H9 (cell line): ENCODE data around the gene SESTD1. TPM values are rescaled to one million over a fixed set of nuclear protein-coding genes. Genes with fewer than 3 reads are reported as not detected.

Experiments
- DNase-seq: peaks from one replicate; pipeline ENCODE4 v3.0.0-alpha.2; 2017
- H2AFZ ChIP-seq: one replicate; pipeline ENCODE4 v1.6.1; 2013; ENCODE audit warnings: mild to moderate bottlenecking, low read length, control low read depth, moderate library complexity
- H2AK5ac ChIP-seq: 2 replicates; pipeline ENCODE4 v1.6.1; 2013; ENCODE audit warnings: low read length, control low read depth, mixed read lengths; ENCODE audit not compliant: insufficient read length
- H2BK120ac ChIP-seq: one replicate; pipeline ENCODE4 v1.6.1; 2013; ENCODE audit warnings: low read depth, mild to moderate bottlenecking, low read length, control low read depth, inconsistent platforms; ENCODE audit not compliant: poor library complexity, severe bottlenecking
- H2BK12ac ChIP-seq: 2 replicates; pipeline ENCODE4 v1.6.1; 2013; ENCODE audit warnings: low read length, control low read depth, mixed read lengths, low read depth; ENCODE audit not compliant: insufficient read length
- H2BK15ac ChIP-seq: 2 replicates; pipeline ENCODE4 v1.6.1; 2013; ENCODE audit warnings: low read depth, low read length, control low read depth
- H2BK20ac ChIP-seq: one replicate; pipeline ENCODE4 v1.6.1; 2013; ENCODE audit warnings: low read depth, mild to moderate bottlenecking, low read length, control low read depth, inconsistent platforms; ENCODE audit not compliant: poor library complexity, severe bottlenecking
- H2BK5ac ChIP-seq: 2 replicates; pipeline ENCODE4 v1.6.1; 2013; ENCODE audit warnings: low read length, control low read depth, mixed read lengths; ENCODE audit not compliant: insufficient read length
- H3K14ac ChIP-seq: 2 replicates; pipeline ENCODE4 v1.6.1; 2013; ENCODE audit warnings: low read length, control low read depth; ENCODE audit not compliant: insufficient read depth
- H3K18ac ChIP-seq: 2 replicates; pipeline ENCODE4 v1.6.1; 2013; ENCODE audit warnings: low read depth, mild to moderate bottlenecking, mixed read lengths, low read length, control low read depth; ENCODE audit not compliant: insufficient read length
- H3K23ac ChIP-seq: 2 replicates; pipeline ENCODE4 v1.6.1; 2013; ENCODE audit warnings: low read length, control low read depth, mixed read lengths, low read depth; ENCODE audit not compliant: insufficient read length
- H3K23me2 ChIP-seq: 2 replicates; pipeline ENCODE4 v1.6.1; 2013; ENCODE audit warnings: low read depth, mild to moderate bottlenecking, mixed read lengths, low read length, control low read depth; ENCODE audit not compliant: insufficient read length, poor library complexity, severe bottlenecking
- H3K27ac ChIP-seq: 2 replicates; pipeline ENCODE4 v1.5.1; 2013; ENCODE audit warnings: low read length, control low read depth, mixed read lengths, low read depth; ENCODE audit not compliant: insufficient read length
- H3K27me3 ChIP-seq: 2 replicates; pipeline ENCODE4 v1.6.1; 2013; ENCODE audit warnings: low read length, control low read depth, inconsistent platforms; ENCODE audit not compliant: insufficient read depth
- H3K4ac ChIP-seq: 2 replicates; pipeline ENCODE4 v1.6.1; 2013; ENCODE audit warnings: low read depth, mild to moderate bottlenecking, control low read depth, inconsistent platforms, low read length, moderate library complexity
- H3K4me1 ChIP-seq: 2 replicates; pipeline ENCODE4 v1.6.1; 2013; ENCODE audit warnings: low read length, control low read depth, inconsistent platforms; ENCODE audit not compliant: insufficient read depth
- H3K4me2 ChIP-seq: 2 replicates; pipeline ENCODE4 v1.6.1; 2013; ENCODE audit warnings: low read length, control low read depth, mixed read lengths; ENCODE audit not compliant: insufficient read length, insufficient read depth
- H3K56ac ChIP-seq: 2 replicates; pipeline ENCODE4 v1.6.1; 2013; ENCODE audit warnings: low read depth, mild to moderate bottlenecking, mixed read lengths, low read length, control low read depth; ENCODE audit not compliant: insufficient read length
- H3K79me1 ChIP-seq: 2 replicates; pipeline ENCODE4 v1.6.1; 2013; ENCODE audit warnings: low read depth, mild to moderate bottlenecking, moderate library complexity, low read length, control low read depth, inconsistent platforms; ENCODE audit not compliant: insufficient read depth, poor library complexity, severe bottlenecking
- H3K79me2 ChIP-seq: 2 replicates; pipeline ENCODE4 v1.6.1; 2013; ENCODE audit warnings: low read length, control low read depth, inconsistent platforms; ENCODE audit not compliant: insufficient read depth
- H3K9ac ChIP-seq: 2 replicates; pipeline ENCODE4 v1.6.1; 2013; ENCODE audit warnings: low read length, control low read depth, mixed read lengths; ENCODE audit not compliant: insufficient read length; ENCODE audit errors: extremely low read depth
- H3K9me3 ChIP-seq: one replicate; pipeline ENCODE4 v1.6.1; 2013; ENCODE audit warnings: low read depth, low read length, inconsistent platforms; ENCODE audit not compliant: control insufficient read depth
- H3T11ph ChIP-seq: one replicate; pipeline ENCODE4 v1.6.1; 2013; ENCODE audit warnings: mild to moderate bottlenecking, low read length, control low read depth, inconsistent platforms
- H4K20me1 ChIP-seq: one replicate; pipeline ENCODE4 v1.6.1; 2013; ENCODE audit not compliant: control insufficient read depth, insufficient read length, insufficient read depth
- H4K5ac ChIP-seq: 2 replicates; pipeline ENCODE4 v1.6.1; 2013; ENCODE audit warnings: low read depth, mild to moderate bottlenecking, mixed read lengths, low read length, control low read depth; ENCODE audit not compliant: insufficient read length
- H4K8ac ChIP-seq: replicated peaks from 2 replicates; pipeline ENCODE4 v1.6.1; 2013; ENCODE audit warnings: low read length, control low read depth, mixed read lengths, low read depth; ENCODE audit not compliant: insufficient read length
- H4K91ac ChIP-seq: 2 replicates; pipeline ENCODE4 v1.6.1; 2013; ENCODE audit warnings: low read depth, mild to moderate bottlenecking, moderate library complexity, mixed read lengths, low read length, control low read depth; ENCODE audit not compliant: insufficient read length
- H3K27ac Mint-ChIP-seq, 3 experiments: 2 replicates in 2 of 3; 3 replicates in 1 of 3; pipeline ENCODE4 v1.8.0; 2020 to 2021; ENCODE audit warnings: mixed read lengths in 3 of 3, mild to moderate bottlenecking in 1 of 3, moderate library complexity in 1 of 3
- H3K27me3 Mint-ChIP-seq: 2 replicates; pipeline ENCODE4 v1.8.0; 2021; ENCODE audit warnings: low read depth, mild to moderate bottlenecking, moderate library complexity, mixed read lengths
- H3K36me3 Mint-ChIP-seq, 3 experiments: 2 replicates in 2 of 3; 3 replicates in 1 of 3; pipeline ENCODE4 v1.8.0; 2020 to 2021; ENCODE audit warnings: low read depth in 3 of 3, mixed read lengths in 3 of 3; ENCODE audit not compliant: insufficient read depth in 1 of 3
- H3K4me1 Mint-ChIP-seq, 2 experiments: 2 replicates each; pipeline ENCODE4 v1.8.0; 2020; ENCODE audit warnings: mixed read lengths in 2 of 2
- H3K4me3 Mint-ChIP-seq, 2 experiments: 2 replicates in 1 of 2; 3 replicates in 1 of 2; pipeline ENCODE4 v1.8.0; 2020 to 2021; ENCODE audit warnings: mild to moderate bottlenecking in 2 of 2, mixed read lengths in 2 of 2, moderate library complexity in 1 of 2
- H3K9me3 Mint-ChIP-seq, 2 experiments: 2 replicates in 1 of 2; 3 replicates in 1 of 2; pipeline ENCODE4 v1.8.0; 2020; ENCODE audit warnings: mild to moderate bottlenecking in 2 of 2, mixed read lengths in 2 of 2, moderate library complexity in 1 of 2
- WGBS: extraction: QIAGEN DNeasy Blood & Tissue Kit; methylation state at CpG from one replicate; pipeline ENCODE4 v1.1.7; 2013; ENCODE audit warnings: missing lambda C conversion rate, low lambda C conversion rate, mixed read lengths; ENCODE audit not compliant: insufficient read length; ENCODE audit errors: extremely low coverage; 5-methylcytosine and 5-hydroxymethylcytosine counted together
- total RNA-seq: library from RNA; stranded (reverse); gene quantifications from 2 replicates; pipeline ENCODE4 v1.2.1, GENCODE V29; 2021
- TF ChIP-seq, protein P1 (sequence below): fragments of 200-600 bp; sonication (generic); conservative IDR thresholded peaks from 3 replicates; pipeline ENCODE4 v1.8.0; 2021; ENCODE audit warnings: antibody characterized with exemption, mild to moderate bottlenecking

Gene SESTD1
- total RNA-seq, 1 experiment from 2014 or later, result 44.4 TPM

DNA sequence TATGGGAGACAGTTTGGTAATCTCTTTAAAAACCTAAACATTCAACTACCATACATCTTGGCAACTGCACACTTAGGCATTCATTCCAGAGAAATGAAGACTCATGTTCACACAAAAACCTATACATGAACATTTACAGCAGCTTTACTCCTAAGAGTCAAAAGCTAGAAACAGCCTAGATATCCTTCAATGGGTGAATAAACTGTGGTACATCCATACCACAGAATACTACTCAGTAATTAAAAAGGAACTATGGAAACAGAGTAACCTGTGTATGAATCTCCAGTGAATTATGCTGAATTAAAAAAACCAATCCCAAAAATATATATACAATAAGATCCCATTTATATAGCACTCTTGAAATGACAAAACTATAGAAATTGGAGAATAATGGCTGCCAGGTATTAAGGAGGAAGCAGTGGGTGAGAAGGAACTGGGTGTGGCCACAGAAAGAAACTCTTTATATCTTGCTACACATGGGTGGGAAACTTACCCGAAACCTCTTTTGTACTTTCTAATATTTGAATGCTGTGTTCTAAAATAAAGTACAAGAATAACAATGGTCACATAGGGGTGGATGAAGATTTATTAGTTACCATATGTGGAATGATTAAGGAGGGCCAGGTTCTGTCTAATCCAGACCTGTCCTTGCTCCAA lies 13.7 kb downstream of the SESTD1 start:
- H3K9ac ChIP-seq, result no peak overlapping the region
- H2AK5ac ChIP-seq, result no peak overlapping the region
- no peak overlapping the region for H3K4me3 Mint-ChIP-seq
- H2AFZ ChIP-seq, result no peak overlapping the region
- no peak overlapping the region for H3K18ac ChIP-seq
- H3K79me2 ChIP-seq, result no peaks in the 10 kb centered on the region; the same call in 1 of the 2 replicates
- H3K36me3 Mint-ChIP-seq, result peaks cover 0 to 18% (median 8%) of the 10 kb centered on the region in 3 experiments; a peak in 5 of 7 replicates
- H4K8ac ChIP-seq, result no peak overlapping the region
- DNase-seq, result no peak
- H3K9me3 Mint-ChIP-seq, result peaks cover 5 to 11% of the 10 kb centered on the region in 2 experiments; a peak in 4 of 5 replicates
- H2BK120ac ChIP-seq, result no peak overlapping the region
- no peak overlapping the region for H3K56ac ChIP-seq
- H2BK5ac ChIP-seq, result no peak overlapping the region
- H2BK15ac ChIP-seq, result no peak overlapping the region
- H3K79me1 ChIP-seq, result no peaks in the 10 kb centered on the region
- H3K23ac ChIP-seq, result no peak overlapping the region
- no peak overlapping the region for H2BK20ac ChIP-seq
- no peak overlapping the region for H3K27ac ChIP-seq
- no peak overlapping the region for H3K27ac Mint-ChIP-seq
- TF ChIP-seq, protein P1, sequence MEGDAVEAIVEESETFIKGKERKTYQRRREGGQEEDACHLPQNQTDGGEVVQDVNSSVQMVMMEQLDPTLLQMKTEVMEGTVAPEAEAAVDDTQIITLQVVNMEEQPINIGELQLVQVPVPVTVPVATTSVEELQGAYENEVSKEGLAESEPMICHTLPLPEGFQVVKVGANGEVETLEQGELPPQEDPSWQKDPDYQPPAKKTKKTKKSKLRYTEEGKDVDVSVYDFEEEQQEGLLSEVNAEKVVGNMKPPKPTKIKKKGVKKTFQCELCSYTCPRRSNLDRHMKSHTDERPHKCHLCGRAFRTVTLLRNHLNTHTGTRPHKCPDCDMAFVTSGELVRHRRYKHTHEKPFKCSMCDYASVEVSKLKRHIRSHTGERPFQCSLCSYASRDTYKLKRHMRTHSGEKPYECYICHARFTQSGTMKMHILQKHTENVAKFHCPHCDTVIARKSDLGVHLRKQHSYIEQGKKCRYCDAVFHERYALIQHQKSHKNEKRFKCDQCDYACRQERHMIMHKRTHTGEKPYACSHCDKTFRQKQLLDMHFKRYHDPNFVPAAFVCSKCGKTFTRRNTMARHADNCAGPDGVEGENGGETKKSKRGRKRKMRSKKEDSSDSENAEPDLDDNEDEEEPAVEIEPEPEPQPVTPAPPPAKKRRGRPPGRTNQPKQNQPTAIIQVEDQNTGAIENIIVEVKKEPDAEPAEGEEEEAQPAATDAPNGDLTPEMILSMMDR, result no peak
- no peak overlapping the region for H3T11ph ChIP-seq
- H3K4ac ChIP-seq, result no peak overlapping the region
- H4K5ac ChIP-seq, result no peak overlapping the region
- no CpG with 5 or more reads among the region's 1 CpG for WGBS
- H3K4me1 Mint-ChIP-seq, result peaks cover 22 to 28% of the 10 kb centered on the region in 2 experiments
- H4K91ac ChIP-seq, result no peak overlapping the region
- no peaks in the 10 kb centered on the region for H3K23me2 ChIP-seq
- H3K27me3 Mint-ChIP-seq, result no peaks in the 10 kb centered on the region
- H3K9me3 ChIP-seq, result no peaks in the 10 kb centered on the region
- H3K4me2 ChIP-seq, result no peak overlapping the region
- no peaks in the 10 kb centered on the region for H4K20me1 ChIP-seq
- no peaks in the 10 kb centered on the region for H3K27me3 ChIP-seq
- no peak overlapping the region for H2BK12ac ChIP-seq
- peaks cover 6% of the 10 kb centered on the region; the same call in 1 of the 2 replicates for H3K4me1 ChIP-seq
- H3K14ac ChIP-seq, result no peak overlapping the region
